Measurements from ENCODE around the gene TSSC4.

TSSC4 gene

DNA sequence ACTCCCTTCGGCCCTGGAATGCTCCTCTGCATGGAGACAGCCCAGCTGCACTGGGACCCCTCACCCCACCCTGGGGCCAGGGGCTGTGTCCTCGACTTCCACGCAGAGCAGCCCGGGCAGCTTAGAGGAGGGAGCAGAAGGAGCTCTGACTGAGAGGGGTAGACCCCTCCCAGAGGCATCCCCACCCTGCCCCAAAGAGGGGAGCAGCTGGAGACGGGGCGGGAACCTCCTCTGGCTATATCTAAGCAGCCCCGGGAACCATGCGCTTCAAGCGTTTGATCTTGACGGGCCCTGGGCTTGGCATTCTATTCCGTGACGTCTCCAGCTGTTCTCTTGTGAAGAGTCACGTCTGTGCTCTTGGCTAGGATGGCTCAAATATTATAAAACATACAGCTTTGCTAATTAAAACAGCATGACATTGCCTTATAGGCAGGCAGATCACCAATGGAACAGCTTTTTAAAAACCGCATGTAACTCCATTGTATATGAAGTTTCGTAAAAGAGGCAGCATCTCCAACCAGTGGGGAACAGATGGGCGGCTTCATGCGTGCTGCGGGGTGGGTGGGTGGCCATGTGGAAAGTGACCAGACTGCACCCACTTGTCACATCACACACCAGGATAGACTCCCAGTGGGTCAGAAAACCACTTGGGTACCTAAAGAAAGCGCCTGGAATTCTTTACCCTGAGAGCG, 51.9 kb downstream of the TSSC4 start:
- H3K27ac ChIP-seq = no peak overlapping the region
- ChIA-PET POLR2A (ENCODE audit: low non-redundant PET) (no interaction called here), CTCF (interaction anchor here (0.6 to 1.2 kb wide), 2 partner anchors 79 to 492 kb away, joined by 4 to 8 read pairs; no protein-coding TSS in a partner anchor)
- TF ChIP-seq, protein P1, sequence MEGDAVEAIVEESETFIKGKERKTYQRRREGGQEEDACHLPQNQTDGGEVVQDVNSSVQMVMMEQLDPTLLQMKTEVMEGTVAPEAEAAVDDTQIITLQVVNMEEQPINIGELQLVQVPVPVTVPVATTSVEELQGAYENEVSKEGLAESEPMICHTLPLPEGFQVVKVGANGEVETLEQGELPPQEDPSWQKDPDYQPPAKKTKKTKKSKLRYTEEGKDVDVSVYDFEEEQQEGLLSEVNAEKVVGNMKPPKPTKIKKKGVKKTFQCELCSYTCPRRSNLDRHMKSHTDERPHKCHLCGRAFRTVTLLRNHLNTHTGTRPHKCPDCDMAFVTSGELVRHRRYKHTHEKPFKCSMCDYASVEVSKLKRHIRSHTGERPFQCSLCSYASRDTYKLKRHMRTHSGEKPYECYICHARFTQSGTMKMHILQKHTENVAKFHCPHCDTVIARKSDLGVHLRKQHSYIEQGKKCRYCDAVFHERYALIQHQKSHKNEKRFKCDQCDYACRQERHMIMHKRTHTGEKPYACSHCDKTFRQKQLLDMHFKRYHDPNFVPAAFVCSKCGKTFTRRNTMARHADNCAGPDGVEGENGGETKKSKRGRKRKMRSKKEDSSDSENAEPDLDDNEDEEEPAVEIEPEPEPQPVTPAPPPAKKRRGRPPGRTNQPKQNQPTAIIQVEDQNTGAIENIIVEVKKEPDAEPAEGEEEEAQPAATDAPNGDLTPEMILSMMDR (conservative IDR thresholded peaks at IDR 0.05; ENCODE audit: low read depth) = no peak
- no peak for DNase-seq (ENCODE audit: low spot score)

DNA sequence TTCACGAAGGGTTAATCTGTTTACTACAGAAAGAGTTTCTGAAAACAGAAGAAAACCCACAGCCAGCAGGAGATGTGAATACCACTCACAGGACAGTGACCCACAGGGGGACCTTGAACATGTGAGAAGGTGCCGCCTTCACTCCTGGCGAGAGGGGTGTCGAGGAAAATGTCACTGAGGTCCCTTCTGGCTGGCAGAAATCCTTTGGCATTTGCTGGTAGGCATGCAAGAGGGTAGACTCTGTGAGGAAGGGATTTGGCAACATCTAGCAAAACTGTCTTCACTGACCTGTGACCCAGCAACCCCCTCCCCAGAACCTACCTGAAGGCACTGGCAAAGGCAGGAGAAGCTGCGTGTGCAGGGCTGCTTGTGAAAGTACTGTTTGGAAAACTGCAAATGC, 52.9 kb downstream of the TSSC4 start:
- CTCF ChIA-PET = no interaction called here
- H3K27ac ChIP-seq = no peak overlapping the region
- TF ChIP-seq, protein P1 (conservative IDR thresholded peaks at IDR 0.05; ENCODE audit: low read depth) = no peak
- no peak for DNase-seq (ENCODE audit: low spot score)
- POLR2A ChIA-PET (ENCODE audit: low non-redundant PET) = no interaction called here

All from RWPE1 (cell line).